WTC11 (cell line): Measurements from ENCODE around the gene KRT23. TPM values are rescaled to one million over a fixed set of nuclear protein-coding genes. Genes with fewer than 3 reads are reported as not detected.

Experiments
- ATAC-seq: fragments of 200-7000 bp; cut with Tn5 transposase; 2 replicates; pipeline ENCODE4 v1.10.0; 2021; ENCODE audit warnings: mild to moderate bottlenecking, moderate library complexity
- CTCF ChIA-PET: fragments of 300-600 bp; sonication (Branson Sonifier 250); formaldehyde crosslinking; loops from one replicate; lab custom pipeline; 2021; ENCODE audit warnings: antibody characterized with exemption; lab: Charles Lee
- POLR2A ChIA-PET: fragments of 350-600 bp; sonication (Branson Sonifier 250); formaldehyde crosslinking; loops from one replicate; lab custom pipeline; 2021; ENCODE audit warnings: antibody characterized with exemption; lab: Charles Lee
- DNase-seq: peaks from one replicate; pipeline ENCODE4 v3.0.0; 2021; ENCODE audit warnings: low spot score
- H3K27ac Mint-ChIP-seq: 2 replicates; pipeline ENCODE4 v1.8.0; 2021; ENCODE audit warnings: mixed read lengths
- H3K27me3 Mint-ChIP-seq: 2 replicates; pipeline ENCODE4 v1.8.0; 2021; ENCODE audit warnings: low read depth, mild to moderate bottlenecking, moderate library complexity, mixed read lengths
- H3K36me3 Mint-ChIP-seq: 2 replicates; pipeline ENCODE4 v1.8.0; 2021; ENCODE audit warnings: mixed read lengths
- H3K4me1 Mint-ChIP-seq: 2 replicates; pipeline ENCODE4 v1.8.0; 2022; ENCODE audit warnings: mixed read lengths
- H3K4me3 Mint-ChIP-seq: 2 replicates; pipeline ENCODE4 v1.8.0; 2021; ENCODE audit warnings: mild to moderate bottlenecking, moderate library complexity, mixed read lengths
- H3K9me3 Mint-ChIP-seq: 2 replicates; pipeline ENCODE4 v1.8.0; 2021; ENCODE audit warnings: mixed read lengths
- CREB1 ChIP-seq: sonication (generic); formaldehyde crosslinking; IDR thresholded peaks from 2 replicates; pipeline ENCODE4 v1.8.0; 2023; ENCODE audit warnings: mild to moderate bottlenecking, missing genetic modification reagents
- EMX1 ChIP-seq: fragments of 250-450 bp; sonication (Bioruptor Pico); IDR thresholded peaks from 2 replicates; pipeline ENCODE4 v1.8.0; 2021; ENCODE audit warnings: mild to moderate bottlenecking
- ESRRA ChIP-seq: sonication (generic); formaldehyde crosslinking; IDR thresholded peaks from 2 replicates; pipeline ENCODE4 v1.8.1; 2022; ENCODE audit warnings: mild to moderate bottlenecking, missing genetic modification reagents, borderline replicate concordance
- FOXJ3 ChIP-seq: sonication (generic); formaldehyde crosslinking; IDR thresholded peaks from 2 replicates; pipeline ENCODE4 v1.9.0; 2021; ENCODE audit warnings: missing genetic modification reagents, mild to moderate bottlenecking, borderline replicate concordance
- IRF2 ChIP-seq: sonication (generic); formaldehyde crosslinking; IDR thresholded peaks from 2 replicates; pipeline ENCODE4 v1.8.0; 2022; ENCODE audit warnings: low read depth, missing genetic modification reagents, borderline replicate concordance
- JUN ChIP-seq: sonication (generic); formaldehyde crosslinking; IDR thresholded peaks from 2 replicates; pipeline ENCODE4 v1.8.0; 2023; ENCODE audit warnings: mild to moderate bottlenecking, missing genetic modification reagents
- MXD4 ChIP-seq: fragments of 250-450 bp; sonication (Bioruptor Pico); IDR thresholded peaks from 2 replicates; pipeline ENCODE4 v1.8.0; 2021; ENCODE audit warnings: mild to moderate bottlenecking, moderate library complexity, borderline replicate concordance
- NFE2L1 ChIP-seq: sonication (generic); formaldehyde crosslinking; IDR thresholded peaks from 2 replicates; pipeline ENCODE4 v1.8.1; 2023; ENCODE audit warnings: missing genetic modification reagents
- NR1H2 ChIP-seq: sonication (generic); formaldehyde crosslinking; IDR thresholded peaks from 2 replicates; pipeline ENCODE4 v1.9.0; 2021; ENCODE audit warnings: mild to moderate bottlenecking, moderate library complexity, missing genetic modification reagents
- ZNF263 ChIP-seq: sonication (generic); formaldehyde crosslinking; IDR thresholded peaks from 2 replicates; pipeline ENCODE4 v1.8.1; 2022; ENCODE audit warnings: low read depth, mild to moderate bottlenecking, moderate library complexity, missing genetic modification reagents
- ZNF423 ChIP-seq: fragments of 250-450 bp; sonication (Bioruptor Pico); IDR thresholded peaks from 2 replicates; pipeline ENCODE4 v2.1.2; 2022; ENCODE audit warnings: mild to moderate bottlenecking, moderate library complexity
- total RNA-seq: library from RNA; stranded (reverse); gene quantifications from 3 replicates; pipeline ENCODE4 v1.2.3, GENCODE V29; 2021
- TF ChIP-seq, protein P1 (sequence below): fragments of 250-450 bp; sonication (Bioruptor Pico); IDR thresholded peaks from 2 replicates; pipeline ENCODE4 v2.1.2; 2022; ENCODE audit warnings: mild to moderate bottlenecking, moderate library complexity
- TF ChIP-seq, protein P2 (sequence below): sonication (generic); formaldehyde crosslinking; IDR thresholded peaks from 2 replicates; pipeline ENCODE4 v1.8.1; 2023; ENCODE audit warnings: mild to moderate bottlenecking, missing genetic modification reagents
- TF ChIP-seq, protein P3 (sequence below): sonication (generic); formaldehyde crosslinking; IDR thresholded peaks from 2 replicates; pipeline ENCODE4 v1.8.0; 2022; ENCODE audit warnings: mild to moderate bottlenecking, missing genetic modification reagents
- TF ChIP-seq, protein P4 (sequence below): sonication (generic); formaldehyde crosslinking; IDR thresholded peaks from 2 replicates; pipeline ENCODE4 v1.8.1; 2023; ENCODE audit warnings: mild to moderate bottlenecking, missing genetic modification reagents
- TF ChIP-seq, protein P5 (sequence below): sonication (generic); formaldehyde crosslinking; IDR thresholded peaks from 2 replicates; pipeline ENCODE4 v1.8.1; 2023; ENCODE audit warnings: mild to moderate bottlenecking, missing genetic modification reagents, borderline replicate concordance

KRT23 gene
- total RNA-seq, 1 experiment from 2014 or later = not detected

DNA sequence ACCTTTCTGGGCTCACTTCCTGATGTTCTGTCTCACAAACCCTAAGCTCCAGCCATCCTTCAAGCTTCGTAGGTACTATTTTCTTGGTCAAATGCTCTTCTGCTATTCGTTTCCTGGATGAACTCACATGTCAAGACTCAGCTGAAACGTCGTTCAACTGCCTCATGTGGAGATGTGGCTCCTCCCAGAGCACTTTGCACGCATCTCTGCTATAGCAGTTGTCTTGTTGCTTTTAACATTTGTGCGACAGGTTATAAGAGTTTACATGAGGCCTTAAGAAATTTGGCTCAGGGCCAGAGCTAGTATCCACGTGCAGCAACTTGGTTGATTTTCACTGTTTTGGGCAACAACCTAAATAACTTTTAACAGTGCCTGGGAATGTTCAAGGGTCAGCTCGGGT lies 49.5 kb upstream of the KRT23 start (continued):
- TF ChIP-seq, protein P1, sequence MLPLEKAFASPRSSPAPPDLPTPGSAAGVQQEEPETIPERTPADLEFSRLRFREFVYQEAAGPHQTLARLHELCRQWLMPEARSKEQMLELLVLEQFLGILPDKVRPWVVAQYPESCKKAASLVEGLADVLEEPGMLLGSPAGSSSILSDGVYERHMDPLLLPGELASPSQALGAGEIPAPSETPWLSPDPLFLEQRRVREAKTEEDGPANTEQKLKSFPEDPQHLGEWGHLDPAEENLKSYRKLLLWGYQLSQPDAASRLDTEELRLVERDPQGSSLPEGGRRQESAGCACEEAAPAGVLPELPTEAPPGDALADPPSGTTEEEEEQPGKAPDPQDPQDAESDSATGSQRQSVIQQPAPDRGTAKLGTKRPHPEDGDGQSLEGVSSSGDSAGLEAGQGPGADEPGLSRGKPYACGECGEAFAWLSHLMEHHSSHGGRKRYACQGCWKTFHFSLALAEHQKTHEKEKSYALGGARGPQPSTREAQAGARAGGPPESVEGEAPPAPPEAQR = no peak
- no peak for TF ChIP-seq IRF2 (CRISPR knock-in tag)
- TF ChIP-seq ZNF263 (CRISPR knock-in tag) = no peak
- no peak for TF ChIP-seq NFE2L1
- TF ChIP-seq EMX1 (CRISPR knock-in tag) = no peak
- TF ChIP-seq, protein P2, sequence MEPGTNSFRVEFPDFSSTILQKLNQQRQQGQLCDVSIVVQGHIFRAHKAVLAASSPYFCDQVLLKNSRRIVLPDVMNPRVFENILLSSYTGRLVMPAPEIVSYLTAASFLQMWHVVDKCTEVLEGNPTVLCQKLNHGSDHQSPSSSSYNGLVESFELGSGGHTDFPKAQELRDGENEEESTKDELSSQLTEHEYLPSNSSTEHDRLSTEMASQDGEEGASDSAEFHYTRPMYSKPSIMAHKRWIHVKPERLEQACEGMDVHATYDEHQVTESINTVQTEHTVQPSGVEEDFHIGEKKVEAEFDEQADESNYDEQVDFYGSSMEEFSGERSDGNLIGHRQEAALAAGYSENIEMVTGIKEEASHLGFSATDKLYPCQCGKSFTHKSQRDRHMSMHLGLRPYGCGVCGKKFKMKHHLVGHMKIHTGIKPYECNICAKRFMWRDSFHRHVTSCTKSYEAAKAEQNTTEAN (CRISPR knock-in tag) = no peak

DNA sequence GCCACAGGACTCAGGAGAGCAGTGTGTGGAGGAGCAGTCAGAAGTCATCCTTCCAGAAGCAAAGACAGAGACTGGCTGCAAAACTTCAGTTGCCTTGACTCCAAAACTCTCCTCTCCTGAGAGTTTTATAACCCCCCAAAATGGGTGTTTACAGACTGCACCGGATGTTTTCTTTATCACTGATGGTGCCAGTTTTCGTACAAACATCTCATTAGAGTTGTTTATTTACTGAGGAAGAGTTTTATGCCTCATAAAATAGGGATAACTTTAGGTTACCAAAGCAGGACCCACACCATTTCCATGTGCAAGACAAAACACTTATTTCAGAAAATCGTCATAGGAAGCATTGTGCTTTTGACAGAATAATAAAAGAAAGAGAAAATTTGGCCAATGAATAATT lies 46.8 kb upstream of the KRT23 start, which contains the start of gene KRT40:
Gene KRT40 (minus strand): TSS at position 101 of the 400 bp plus-strand sequence. CDS start 53 bp downstream, at position 48.
- no peaks in the 10 kb centered on the region for H3K27me3 Mint-ChIP-seq

More for the DNA sequence above, 46.8 kb upstream of the KRT23 start, which contains the start of gene KRT40:
- Mint-ChIP-seq H3K9me3 (peaks cover 5% of the 10 kb centered on the region), H3K36me3 (no peaks in the 10 kb centered on the region), H3K4me3 (no peak within 1 kb of the TSS), H3K27ac (no peak within 1 kb of the TSS), H3K4me1 (peaks cover 17% of the 10 kb centered on the region)
- ChIA-PET POLR2A (no interaction called here), CTCF (interaction anchor here (0.5 to 0.7 kb wide), 2 partner anchors 21 to 680 kb away, joined by 3 read pairs; no protein-coding TSS in a partner anchor)
- TF ChIP-seq ZNF423 (CRISPR knock-in tag) (no peak), JUN (CRISPR knock-in tag) (no peak), EMX1 (CRISPR knock-in tag) (no peak), NR1H2 (CRISPR knock-in tag) (no peak), FOXJ3 (no peak), CREB1 (CRISPR knock-in tag) (no peak), ESRRA (CRISPR knock-in tag) (no peak), MXD4 (CRISPR knock-in tag) (no peak)
- TF ChIP-seq, protein P3, sequence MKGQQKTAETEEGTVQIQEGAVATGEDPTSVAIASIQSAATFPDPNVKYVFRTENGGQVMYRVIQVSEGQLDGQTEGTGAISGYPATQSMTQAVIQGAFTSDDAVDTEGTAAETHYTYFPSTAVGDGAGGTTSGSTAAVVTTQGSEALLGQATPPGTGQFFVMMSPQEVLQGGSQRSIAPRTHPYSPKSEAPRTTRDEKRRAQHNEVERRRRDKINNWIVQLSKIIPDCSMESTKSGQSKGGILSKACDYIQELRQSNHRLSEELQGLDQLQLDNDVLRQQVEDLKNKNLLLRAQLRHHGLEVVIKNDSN (CRISPR knock-in tag) = no peak
- TF ChIP-seq, protein P4, sequence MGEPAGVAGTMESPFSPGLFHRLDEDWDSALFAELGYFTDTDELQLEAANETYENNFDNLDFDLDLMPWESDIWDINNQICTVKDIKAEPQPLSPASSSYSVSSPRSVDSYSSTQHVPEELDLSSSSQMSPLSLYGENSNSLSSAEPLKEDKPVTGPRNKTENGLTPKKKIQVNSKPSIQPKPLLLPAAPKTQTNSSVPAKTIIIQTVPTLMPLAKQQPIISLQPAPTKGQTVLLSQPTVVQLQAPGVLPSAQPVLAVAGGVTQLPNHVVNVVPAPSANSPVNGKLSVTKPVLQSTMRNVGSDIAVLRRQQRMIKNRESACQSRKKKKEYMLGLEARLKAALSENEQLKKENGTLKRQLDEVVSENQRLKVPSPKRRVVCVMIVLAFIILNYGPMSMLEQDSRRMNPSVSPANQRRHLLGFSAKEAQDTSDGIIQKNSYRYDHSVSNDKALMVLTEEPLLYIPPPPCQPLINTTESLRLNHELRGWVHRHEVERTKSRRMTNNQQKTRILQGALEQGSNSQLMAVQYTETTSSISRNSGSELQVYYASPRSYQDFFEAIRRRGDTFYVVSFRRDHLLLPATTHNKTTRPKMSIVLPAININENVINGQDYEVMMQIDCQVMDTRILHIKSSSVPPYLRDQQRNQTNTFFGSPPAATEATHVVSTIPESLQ (CRISPR knock-in tag) = no peak
- TF ChIP-seq, protein P5, sequence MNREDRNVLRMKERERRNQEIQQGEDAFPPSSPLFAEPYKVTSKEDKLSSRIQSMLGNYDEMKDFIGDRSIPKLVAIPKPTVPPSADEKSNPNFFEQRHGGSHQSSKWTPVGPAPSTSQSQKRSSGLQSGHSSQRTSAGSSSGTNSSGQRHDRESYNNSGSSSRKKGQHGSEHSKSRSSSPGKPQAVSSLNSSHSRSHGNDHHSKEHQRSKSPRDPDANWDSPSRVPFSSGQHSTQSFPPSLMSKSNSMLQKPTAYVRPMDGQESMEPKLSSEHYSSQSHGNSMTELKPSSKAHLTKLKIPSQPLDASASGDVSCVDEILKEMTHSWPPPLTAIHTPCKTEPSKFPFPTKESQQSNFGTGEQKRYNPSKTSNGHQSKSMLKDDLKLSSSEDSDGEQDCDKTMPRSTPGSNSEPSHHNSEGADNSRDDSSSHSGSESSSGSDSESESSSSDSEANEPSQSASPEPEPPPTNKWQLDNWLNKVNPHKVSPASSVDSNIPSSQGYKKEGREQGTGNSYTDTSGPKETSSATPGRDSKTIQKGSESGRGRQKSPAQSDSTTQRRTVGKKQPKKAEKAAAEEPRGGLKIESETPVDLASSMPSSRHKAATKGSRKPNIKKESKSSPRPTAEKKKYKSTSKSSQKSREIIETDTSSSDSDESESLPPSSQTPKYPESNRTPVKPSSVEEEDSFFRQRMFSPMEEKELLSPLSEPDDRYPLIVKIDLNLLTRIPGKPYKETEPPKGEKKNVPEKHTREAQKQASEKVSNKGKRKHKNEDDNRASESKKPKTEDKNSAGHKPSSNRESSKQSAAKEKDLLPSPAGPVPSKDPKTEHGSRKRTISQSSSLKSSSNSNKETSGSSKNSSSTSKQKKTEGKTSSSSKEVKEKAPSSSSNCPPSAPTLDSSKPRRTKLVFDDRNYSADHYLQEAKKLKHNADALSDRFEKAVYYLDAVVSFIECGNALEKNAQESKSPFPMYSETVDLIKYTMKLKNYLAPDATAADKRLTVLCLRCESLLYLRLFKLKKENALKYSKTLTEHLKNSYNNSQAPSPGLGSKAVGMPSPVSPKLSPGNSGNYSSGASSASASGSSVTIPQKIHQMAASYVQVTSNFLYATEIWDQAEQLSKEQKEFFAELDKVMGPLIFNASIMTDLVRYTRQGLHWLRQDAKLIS (CRISPR knock-in tag) = no peak
- ATAC-seq (no peak), DNase-seq (no peak)
